ENCODE results near the gene TBCD. TPM values are rescaled to one million over a fixed set of nuclear protein-coding genes. Genes with fewer than 3 reads are reported as not detected.

Gene TBCD
- total and polyA plus RNA-seq, 2 donors (not counting 1 experiment from before 2014, with no cell fraction given): 22.1 to 36.7 TPM

DNA sequence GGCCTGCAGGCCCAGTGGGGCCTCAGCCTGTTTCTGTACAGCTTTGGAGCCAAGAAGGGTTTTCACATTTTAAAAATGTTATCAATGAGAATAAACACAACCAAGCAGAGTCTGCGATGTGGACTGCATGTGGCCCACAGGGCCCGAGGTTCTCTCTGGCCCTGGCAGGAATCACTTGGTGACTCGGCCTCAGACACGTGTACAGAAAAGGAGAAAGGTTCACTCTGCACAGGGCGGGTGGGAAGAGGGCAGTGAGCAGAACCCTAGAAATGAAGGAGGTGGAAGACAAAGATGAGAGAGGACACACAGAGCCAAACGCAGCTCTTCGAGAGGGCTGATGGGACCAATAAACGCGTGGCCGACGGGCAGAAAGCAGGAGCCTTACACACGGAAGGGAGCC is 99.5 kb downstream of the TBCD start:
- H3K4me3 ChIP-seq (replicated peaks in 1 of 4; ENCODE audit: control extremely low read depth in 1 of 4, insufficient read depth in 1 of 4, low read depth in 3 of 4, low read length in 4 of 4): no peak overlapping the region
- H4K20me1 ChIP-seq (ENCODE audit: control insufficient read depth, extremely low read depth, insufficient read depth, low read length): no peaks in the 10 kb centered on the region
- H3K9me3 ChIP-seq (ENCODE audit: control insufficient read depth, insufficient read depth, low read depth, low read length): no peaks in the 10 kb centered on the region
- no peak overlapping the region for H3K9ac ChIP-seq (ENCODE audit: insufficient read depth, low read length)
- H3K27me3 ChIP-seq (ENCODE audit: control insufficient read depth, insufficient read depth, low read length): no peaks in the 10 kb centered on the region
- TF ChIP-seq, protein P1, sequence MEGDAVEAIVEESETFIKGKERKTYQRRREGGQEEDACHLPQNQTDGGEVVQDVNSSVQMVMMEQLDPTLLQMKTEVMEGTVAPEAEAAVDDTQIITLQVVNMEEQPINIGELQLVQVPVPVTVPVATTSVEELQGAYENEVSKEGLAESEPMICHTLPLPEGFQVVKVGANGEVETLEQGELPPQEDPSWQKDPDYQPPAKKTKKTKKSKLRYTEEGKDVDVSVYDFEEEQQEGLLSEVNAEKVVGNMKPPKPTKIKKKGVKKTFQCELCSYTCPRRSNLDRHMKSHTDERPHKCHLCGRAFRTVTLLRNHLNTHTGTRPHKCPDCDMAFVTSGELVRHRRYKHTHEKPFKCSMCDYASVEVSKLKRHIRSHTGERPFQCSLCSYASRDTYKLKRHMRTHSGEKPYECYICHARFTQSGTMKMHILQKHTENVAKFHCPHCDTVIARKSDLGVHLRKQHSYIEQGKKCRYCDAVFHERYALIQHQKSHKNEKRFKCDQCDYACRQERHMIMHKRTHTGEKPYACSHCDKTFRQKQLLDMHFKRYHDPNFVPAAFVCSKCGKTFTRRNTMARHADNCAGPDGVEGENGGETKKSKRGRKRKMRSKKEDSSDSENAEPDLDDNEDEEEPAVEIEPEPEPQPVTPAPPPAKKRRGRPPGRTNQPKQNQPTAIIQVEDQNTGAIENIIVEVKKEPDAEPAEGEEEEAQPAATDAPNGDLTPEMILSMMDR (conservative IDR thresholded peaks at IDR 0.05 in 1 of 2, IDR thresholded peaks at IDR 0.05 in 1 of 2; ENCODE audit: low read depth in 1 of 2, low read length in 2 of 2): no peak
- TF ChIP-seq EZH2 (IDR thresholded peaks at IDR 0.05; ENCODE audit: low read length, missing control alignments): no peak
- H3K4me2 ChIP-seq (ENCODE audit: extremely low read depth, insufficient read depth, low read length): no peak overlapping the region
- no peaks in the 10 kb centered on the region for H3K36me3 ChIP-seq (ENCODE audit: control insufficient read depth, insufficient read depth, low read length)
- no peak for DNase-seq (ENCODE audit: low read depth in 2 of 2)
- no peak overlapping the region for H2AFZ ChIP-seq (ENCODE audit: low read length)
- no peaks in the 10 kb centered on the region for H3K79me2 ChIP-seq (ENCODE audit: control insufficient read depth, insufficient read depth, low read length)
- H3K4me1 ChIP-seq (ENCODE audit: control insufficient read depth, extremely low read depth, insufficient read depth, low read length): no peaks in the 10 kb centered on the region
- H3K27ac ChIP-seq (ENCODE audit: insufficient read depth, low read length): no peak overlapping the region

DNA sequence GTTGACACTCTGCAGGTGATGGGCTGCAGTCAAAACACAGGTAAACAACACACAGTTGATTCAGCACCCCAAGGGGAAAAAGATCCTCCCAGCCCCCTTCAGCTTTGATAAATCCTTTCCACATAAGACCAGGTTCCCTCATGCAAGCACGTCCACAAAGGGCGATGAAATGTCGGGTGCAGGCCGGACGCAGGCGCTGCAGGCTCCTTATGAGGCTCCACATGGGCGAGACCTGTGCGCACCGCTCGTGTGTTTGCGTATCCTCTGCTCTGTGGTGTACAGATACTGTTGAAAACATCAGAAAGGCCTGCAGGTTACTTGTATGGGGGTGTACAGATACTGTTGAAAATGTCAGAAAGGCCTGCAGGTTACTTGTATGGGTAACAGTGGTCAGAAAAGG is 102.4 kb downstream of the TBCD start:
- Histone ChIP-seq H3K36me3 (ENCODE audit: control insufficient read depth, insufficient read depth, low read length) (no peaks in the 10 kb centered on the region), H4K20me1 (ENCODE audit: control insufficient read depth, extremely low read depth, insufficient read depth, low read length) (no peaks in the 10 kb centered on the region), H3K27ac (ENCODE audit: insufficient read depth, low read length) (no peak overlapping the region), H3K27me3 (ENCODE audit: control insufficient read depth, insufficient read depth, low read length) (no peaks in the 10 kb centered on the region), H3K4me3 (replicated peaks in 1 of 4; ENCODE audit: control extremely low read depth in 1 of 4, insufficient read depth in 1 of 4, low read depth in 3 of 4, low read length in 4 of 4) (no peak overlapping the region), H3K9ac (ENCODE audit: insufficient read depth, low read length) (no peak overlapping the region), H3K4me2 (ENCODE audit: extremely low read depth, insufficient read depth, low read length) (no peak overlapping the region), H3K9me3 (ENCODE audit: control insufficient read depth, insufficient read depth, low read depth, low read length) (no peaks in the 10 kb centered on the region), H2AFZ (ENCODE audit: low read length) (no peak overlapping the region), H3K79me2 (ENCODE audit: control insufficient read depth, insufficient read depth, low read length) (no peaks in the 10 kb centered on the region), H3K4me1 (ENCODE audit: control insufficient read depth, extremely low read depth, insufficient read depth, low read length) (no peaks in the 10 kb centered on the region)
- DNase-seq (ENCODE audit: low read depth in 2 of 2): no peak
- TF ChIP-seq, protein P1 (conservative IDR thresholded peaks at IDR 0.05 in 1 of 2, IDR thresholded peaks at IDR 0.05 in 1 of 2; ENCODE audit: low read depth in 1 of 2, low read length in 2 of 2): no peak
- TF ChIP-seq EZH2 (IDR thresholded peaks at IDR 0.05; ENCODE audit: low read length, missing control alignments): no peak

DNA sequence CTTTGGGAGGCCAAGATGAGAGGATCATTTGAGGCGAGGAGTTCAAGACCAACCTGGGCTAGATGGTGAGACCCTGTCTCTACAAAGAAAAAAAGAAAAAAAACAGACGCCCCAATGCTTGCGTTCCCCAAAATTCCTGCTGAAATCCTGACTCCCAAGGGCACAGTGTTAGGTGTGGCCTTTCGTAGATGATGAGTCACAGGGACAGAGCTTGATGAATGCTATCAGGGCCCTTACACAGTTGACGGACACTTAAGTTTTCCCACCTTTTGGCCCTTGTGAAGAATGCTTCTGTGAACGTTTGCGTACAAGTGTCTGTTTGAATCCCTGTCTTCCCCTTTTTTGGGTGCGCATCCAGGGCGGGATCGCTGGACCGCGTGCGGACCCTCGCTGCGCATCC is 104.5 kb downstream of the TBCD start:
- no peak for DNase-seq (ENCODE audit: low read depth in 2 of 2)
- Histone ChIP-seq H3K9me3 (ENCODE audit: control insufficient read depth, insufficient read depth, low read depth, low read length) (no peaks in the 10 kb centered on the region), H3K4me2 (ENCODE audit: extremely low read depth, insufficient read depth, low read length) (no peak overlapping the region), H3K4me1 (ENCODE audit: control insufficient read depth, extremely low read depth, insufficient read depth, low read length) (peaks cover 7% of the 10 kb centered on the region), H2AFZ (ENCODE audit: low read length) (no peak overlapping the region), H3K36me3 (ENCODE audit: control insufficient read depth, insufficient read depth, low read length) (no peaks in the 10 kb centered on the region), H3K4me3 (replicated peaks in 1 of 4; ENCODE audit: control extremely low read depth in 1 of 4, insufficient read depth in 1 of 4, low read depth in 3 of 4, low read length in 4 of 4) (no peak overlapping the region), H3K27me3 (ENCODE audit: control insufficient read depth, insufficient read depth, low read length) (no peaks in the 10 kb centered on the region), H4K20me1 (ENCODE audit: control insufficient read depth, extremely low read depth, insufficient read depth, low read length) (no peaks in the 10 kb centered on the region), H3K79me2 (ENCODE audit: control insufficient read depth, insufficient read depth, low read length) (no peaks in the 10 kb centered on the region), H3K27ac (ENCODE audit: insufficient read depth, low read length) (no peak overlapping the region), H3K9ac (ENCODE audit: insufficient read depth, low read length) (no peak overlapping the region)
- TF ChIP-seq, protein P1 (conservative IDR thresholded peaks at IDR 0.05 in 1 of 2, IDR thresholded peaks at IDR 0.05 in 1 of 2; ENCODE audit: low read depth in 1 of 2, low read length in 2 of 2): no peak
- TF ChIP-seq EZH2 (IDR thresholded peaks at IDR 0.05; ENCODE audit: low read length, missing control alignments): no peak

All from fibroblast of lung (primary cell).